NCI-H128 (cell line): ENCODE data around the gene TAAR2.
"Not testable (repeated sequence)": the region's sequence is repeated elsewhere in the genome, so short reads cannot be mapped to it uniquely, and the experiment has no call there.

Experiments
- DNase-seq: peaks from one replicate; lab custom pipeline; 2025; ENCODE audit not compliant: unreplicated experiment; lab: John Stamatoyannopoulos, UW

TAAR2 gene

GRCh38 chr6:132624175-132624574 lies at the start of gene TAAR2:
Gene TAAR2 (minus strand): TSS chr6:132624275. CDS start chr6:132624275, 0 bp downstream.
- no peak for DNase-seq

GRCh38 chr6:132673376-132674094 lies 49.5 kb upstream of the TAAR2 start:
- no peak for DNase-seq

- DNase-seq: no peak
These were observed 47.2 kb upstream of the TAAR2 start for GRCh38 chr6:132671295-132671694.

- no peak for DNase-seq
These were observed 45.7 kb upstream of the TAAR2 start for GRCh38 chr6:132669690-132670291.

- no peak for DNase-seq
These were observed 42.0 kb upstream of the TAAR2 start for GRCh38 chr6:132666118-132666517.

GRCh38 chr6:132664309-132665034 lies 40.4 kb upstream of the TAAR2 start:
- DNase-seq: no peak

- no peak for DNase-seq
These were observed 39.6 kb upstream of the TAAR2 start for GRCh38 chr6:132663661-132664060.

- DNase-seq: no peak
These were observed 37.8 kb upstream of the TAAR2 start for GRCh38 chr6:132661906-132662305.

GRCh38 chr6:132659082-132659481 lies 35.0 kb upstream of the TAAR2 start, which contains the start of gene TAAR1:
Gene TAAR1 (minus strand): TSS chr6:132659182. CDS start chr6:132646003, 13,179 bp downstream.
- DNase-seq: no peak

GRCh38 chr6:132651062-132651461 lies 27.0 kb upstream of the TAAR2 start:
- no peak for DNase-seq

GRCh38 chr6:132650429-132650828 lies 26.4 kb upstream of the TAAR2 start:
- no peak for DNase-seq

- no peak for DNase-seq
These were observed 24.8 kb upstream of the TAAR2 start for GRCh38 chr6:132648828-132649227.

GRCh38 chr6:132648356-132648755 lies 24.3 kb upstream of the TAAR2 start:
- no peak for DNase-seq

- no peak for DNase-seq
These were observed 19.5 kb upstream of the TAAR2 start for GRCh38 chr6:132643547-132643946.

- not testable (repeated sequence) for DNase-seq
These were observed 13.1 kb upstream of the TAAR2 start for GRCh38 chr6:132637135-132637534.

GRCh38 chr6:132635906-132636305 lies 11.8 kb upstream of the TAAR2 start:
- DNase-seq: not testable (repeated sequence)

- not testable (repeated sequence) for DNase-seq
These were observed 11.2 kb upstream of the TAAR2 start for GRCh38 chr6:132635288-132635687.

- DNase-seq: no peak
These were observed 10.7 kb upstream of the TAAR2 start for GRCh38 chr6:132634796-132635195.

- no peak for DNase-seq
These were observed 9.3 kb upstream of the TAAR2 start for GRCh38 chr6:132633362-132633761.

GRCh38 chr6:132623106-132623845 lies 799 bp downstream of the TAAR2 start:
- DNase-seq: no peak

- DNase-seq: no peak
These were observed 7.4 kb downstream of the TAAR2 start for GRCh38 chr6:132616677-132617076.
